Measurements from ENCODE around the gene TUSC2. TPM values are rescaled to one million over a fixed set of nuclear protein-coding genes. Genes with fewer than 3 reads are reported as not detected.

The TUSC2 gene
- total RNA-seq, 1 donor from 2014 or later: 25.4 TPM

GRCh38 chr3:50353245-50354004 is 25.4 kb upstream of the TUSC2 start:
- no peak for DNase-seq (ENCODE audit: low spot score in 2 of 2)
- intact Hi-C loops (cut with DNase I): loop anchor here (5.0 kb wide), 1 partner anchor 249 kb away; no protein-coding TSS in a partner anchor
- Histone ChIP-seq H3K9me3 (no peaks in the 10 kb centered on the region), H3K27me3 (no peaks in the 10 kb centered on the region), H3K36me3 (peaks cover 18 to 45% of the 10 kb centered on the region in 2 donors), H3K27ac (no peak overlapping the region), H3K4me3 (no peak overlapping the region), H3K4me1 (peaks cover 25 to 48% of the 10 kb centered on the region in 2 donors)
- TF ChIP-seq CTCF (IDR thresholded peaks at IDR 0.05): no peak

- H3K4me3 ChIP-seq: no peak overlapping the region
- no peaks in the 10 kb centered on the region for H3K9me3 ChIP-seq
- H3K27me3 ChIP-seq: no peaks in the 10 kb centered on the region
- H3K36me3 ChIP-seq: peaks cover 18 to 49% of the 10 kb centered on the region in 2 donors
- TF ChIP-seq CTCF (IDR thresholded peaks at IDR 0.05): peak in 1 of 3 experiments; percentile 14
- intact Hi-C loops (cut with DNase I): loop anchor here (5.0 kb wide), 1 partner anchor 250 kb away; no protein-coding TSS in a partner anchor
- DNase-seq (ENCODE audit: low spot score in 2 of 2): no peak
- peaks cover 19 to 41% of the 10 kb centered on the region in 2 donors for H3K4me1 ChIP-seq
- no peak overlapping the region for H3K27ac ChIP-seq
These were observed 24.8 kb upstream of the TUSC2 start for GRCh38 chr3:50352781-50353180.

GRCh38 chr3:50351323-50351697 is 23.3 kb upstream of the TUSC2 start:
- TF ChIP-seq CTCF (IDR thresholded peaks at IDR 0.05): no peak

GRCh38 chr3:50350527-50351322 is 22.7 kb upstream of the TUSC2 start, which contains the start of the genes CYB561D2 and NPRL2:
Gene CYB561D2, plus strand, starts transcription at chr3:50350862. Its CDS starts 572 bp downstream, at chr3:50351434.
Gene NPRL2, minus strand, starts transcription at chr3:50350775. Its CDS starts 123 bp downstream, at chr3:50350652.
- Histone ChIP-seq H3K27me3 (no peaks in the 10 kb centered on the region), H3K9me3 (no peaks in the 10 kb centered on the region), H3K4me1 (peaks cover 14 to 22% of the 10 kb centered on the region in 2 donors), H3K27ac (peak within 1 kb of the TSS; percentile 89 to 93), H3K4me3 (peak within 1 kb of the TSS; percentile 63 to 76), H3K36me3 (peaks cover 18 to 40% of the 10 kb centered on the region in 2 donors)
- DNase-seq (ENCODE audit: low spot score in 2 of 2): peak; percentile 89 to 98
- TF ChIP-seq CTCF (IDR thresholded peaks at IDR 0.05): no peak
- intact Hi-C loops (cut with DNase I): loop anchor here (1.0 to 5.0 kb wide), 2 partner anchors 9 to 252 kb away; partner anchors contain the start of gene TMEM115

More at GRCh38 chr3:50351323-50351697, 23.3 kb upstream of the TUSC2 start:
- Histone ChIP-seq H3K9me3 (no peaks in the 10 kb centered on the region), H3K4me3 (peak overlapping the region; percentile 63 to 76), H3K36me3 (peaks cover 18 to 46% of the 10 kb centered on the region in 2 donors), H3K27me3 (no peaks in the 10 kb centered on the region), H3K27ac (peak overlapping the region; percentile 89 to 93), H3K4me1 (peaks cover 15 to 27% of the 10 kb centered on the region in 2 donors)
- intact Hi-C loops (cut with DNase I): loop anchor here (5.0 kb wide), 1 partner anchor 251 kb away; no protein-coding TSS in a partner anchor
- DNase-seq (ENCODE audit: low spot score in 2 of 2): no peak

GRCh38 chr3:50350213-50350526 is 22.1 kb upstream of the TUSC2 start:
- Histone ChIP-seq H3K4me1 (peaks cover 18 to 25% of the 10 kb centered on the region in 2 donors), H3K9me3 (no peaks in the 10 kb centered on the region)

More at GRCh38 chr3:50350213-50350526, 22.1 kb upstream of the TUSC2 start:
- peak overlapping the region; percentile 89 to 93 for H3K27ac ChIP-seq
- TF ChIP-seq CTCF (IDR thresholded peaks at IDR 0.05): no peak
- no peak for DNase-seq (ENCODE audit: low spot score in 2 of 2)
- H3K27me3 ChIP-seq: no peaks in the 10 kb centered on the region
- H3K36me3 ChIP-seq: peaks cover 16 to 34% of the 10 kb centered on the region in 2 donors
- peak overlapping the region; percentile 63 to 76 for H3K4me3 ChIP-seq
- intact Hi-C loops (cut with DNase I): loop anchor here (1.0 to 5.0 kb wide), 2 partner anchors 9 to 252 kb away; partner anchors contain the start of gene TMEM115

Data from ascending aorta (tissue), 2 donors.